Mucosa of descending colon (tissue), 3 donors: Measurements from ENCODE around the gene SYNPO. TPM values are rescaled to one million over a fixed set of nuclear protein-coding genes. Genes with fewer than 3 reads are reported as not detected.

Experiments used
- ATAC-seq: fragments of 200-7000 bp; cut with Tn5 transposase; one replicate; pipeline ENCODE4 v1.9.1; 2020; ENCODE audit warnings: mild to moderate bottlenecking, moderate library complexity
- DNase-seq, 3 donors: peaks; one replicate each; pipeline ENCODE4 v3.0.0-alpha.2; 2020
- H3K36me3 ChIP-seq: fragments of 200-600 bp; one replicate; pipeline ENCODE4 v1.8.0; 2021; ENCODE audit warnings: low read depth, mild to moderate bottlenecking
- H3K4me1 ChIP-seq: fragments of 200-600 bp; one replicate; pipeline ENCODE4 v1.8.0; 2021; ENCODE audit warnings: low read depth, mild to moderate bottlenecking
- H3K4me3 ChIP-seq: fragments of 200-600 bp; one replicate; pipeline ENCODE4 v1.8.0; 2021; ENCODE audit warnings: mild to moderate bottlenecking
- H3K9me3 ChIP-seq: fragments of 200-600 bp; one replicate; pipeline ENCODE4 v1.8.0; 2021; ENCODE audit warnings: mild to moderate bottlenecking
- intact Hi-C, 2 donors: fragments of 100-400 bp; cut with DNase I in 1 of 2; cut with micrococcal nuclease in 1 of 2; formaldehyde crosslinking; loops; one replicate each; pipeline versions ENCODE4 v1.11.0 to v1.11.1; 2022; cut with DNase I, micrococcal nuclease
- total RNA-seq, 3 donors: library from RNA; stranded (reverse); fragmentation: NEBNext Ultra II Directional in 2 of 3; extraction: Animal tissue kit (Norgen Biotek cat#: 25700) in 2 of 3; gene quantifications; one replicate each; pipeline versions ENCODE4 v1.2.1 to v1.2.4, GENCODE V29; 2021 to 2023
- TF ChIP-seq, protein P1 (sequence below): fragments of 200-600 bp; IDR thresholded peaks from one replicate; pipeline ENCODE4 v1.8.0; 2022; ENCODE audit warnings: antibody characterized with exemption, mild to moderate bottlenecking
- donor health status: DM: no; HTN: no; CAD: no; lungs with moderate emphysema.
- donor health status: DM: no; HTN: no; CAD: no.
- donor health status: DM: no; HTN: yes; CAD: no.

Gene SYNPO
- total RNA-seq, 3 donors from 2014 or later, result 62.9 to 73.6 (median 63.9) TPM

- peaks cover 11% of the 10 kb centered on the region for H3K4me1 ChIP-seq
- intact Hi-C loops, result no loop called here
- no peak overlapping the region for H3K4me3 ChIP-seq
- TF ChIP-seq, protein P1, sequence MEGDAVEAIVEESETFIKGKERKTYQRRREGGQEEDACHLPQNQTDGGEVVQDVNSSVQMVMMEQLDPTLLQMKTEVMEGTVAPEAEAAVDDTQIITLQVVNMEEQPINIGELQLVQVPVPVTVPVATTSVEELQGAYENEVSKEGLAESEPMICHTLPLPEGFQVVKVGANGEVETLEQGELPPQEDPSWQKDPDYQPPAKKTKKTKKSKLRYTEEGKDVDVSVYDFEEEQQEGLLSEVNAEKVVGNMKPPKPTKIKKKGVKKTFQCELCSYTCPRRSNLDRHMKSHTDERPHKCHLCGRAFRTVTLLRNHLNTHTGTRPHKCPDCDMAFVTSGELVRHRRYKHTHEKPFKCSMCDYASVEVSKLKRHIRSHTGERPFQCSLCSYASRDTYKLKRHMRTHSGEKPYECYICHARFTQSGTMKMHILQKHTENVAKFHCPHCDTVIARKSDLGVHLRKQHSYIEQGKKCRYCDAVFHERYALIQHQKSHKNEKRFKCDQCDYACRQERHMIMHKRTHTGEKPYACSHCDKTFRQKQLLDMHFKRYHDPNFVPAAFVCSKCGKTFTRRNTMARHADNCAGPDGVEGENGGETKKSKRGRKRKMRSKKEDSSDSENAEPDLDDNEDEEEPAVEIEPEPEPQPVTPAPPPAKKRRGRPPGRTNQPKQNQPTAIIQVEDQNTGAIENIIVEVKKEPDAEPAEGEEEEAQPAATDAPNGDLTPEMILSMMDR, result no peak
- ATAC-seq, result no peak
- no peak for DNase-seq
- no peaks in the 10 kb centered on the region for H3K9me3 ChIP-seq
- H3K36me3 ChIP-seq, result no peaks in the 10 kb centered on the region
These were observed 17.1 kb upstream of the SYNPO start for GRCh38 chr5:150623152-150623877.

DNA sequence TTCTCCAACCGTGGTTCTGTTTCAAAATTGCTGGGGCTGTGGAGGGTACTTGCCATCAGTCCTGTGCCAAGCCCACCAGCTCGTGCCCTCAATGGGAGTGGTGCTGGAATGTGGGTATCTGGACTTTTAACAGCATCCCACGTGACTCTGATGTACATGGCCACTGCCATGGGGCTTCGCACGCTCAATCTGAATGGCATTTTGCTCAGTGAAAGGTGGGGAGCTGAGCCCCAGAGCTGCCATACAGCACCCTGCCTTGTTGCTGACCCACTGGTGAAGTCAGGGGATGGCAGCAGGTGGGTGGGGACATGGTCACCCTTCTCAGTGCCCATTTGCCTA lies 16.6 kb upstream of the SYNPO start:
- intact Hi-C loops, result no loop called here
- Histone ChIP-seq H3K36me3 (no peaks in the 10 kb centered on the region), H3K4me3 (no peak overlapping the region), H3K9me3 (no peaks in the 10 kb centered on the region), H3K4me1 (peaks cover 11% of the 10 kb centered on the region)
- no peak for DNase-seq
- no peak for ATAC-seq
- TF ChIP-seq, protein P1, result no peak

DNA sequence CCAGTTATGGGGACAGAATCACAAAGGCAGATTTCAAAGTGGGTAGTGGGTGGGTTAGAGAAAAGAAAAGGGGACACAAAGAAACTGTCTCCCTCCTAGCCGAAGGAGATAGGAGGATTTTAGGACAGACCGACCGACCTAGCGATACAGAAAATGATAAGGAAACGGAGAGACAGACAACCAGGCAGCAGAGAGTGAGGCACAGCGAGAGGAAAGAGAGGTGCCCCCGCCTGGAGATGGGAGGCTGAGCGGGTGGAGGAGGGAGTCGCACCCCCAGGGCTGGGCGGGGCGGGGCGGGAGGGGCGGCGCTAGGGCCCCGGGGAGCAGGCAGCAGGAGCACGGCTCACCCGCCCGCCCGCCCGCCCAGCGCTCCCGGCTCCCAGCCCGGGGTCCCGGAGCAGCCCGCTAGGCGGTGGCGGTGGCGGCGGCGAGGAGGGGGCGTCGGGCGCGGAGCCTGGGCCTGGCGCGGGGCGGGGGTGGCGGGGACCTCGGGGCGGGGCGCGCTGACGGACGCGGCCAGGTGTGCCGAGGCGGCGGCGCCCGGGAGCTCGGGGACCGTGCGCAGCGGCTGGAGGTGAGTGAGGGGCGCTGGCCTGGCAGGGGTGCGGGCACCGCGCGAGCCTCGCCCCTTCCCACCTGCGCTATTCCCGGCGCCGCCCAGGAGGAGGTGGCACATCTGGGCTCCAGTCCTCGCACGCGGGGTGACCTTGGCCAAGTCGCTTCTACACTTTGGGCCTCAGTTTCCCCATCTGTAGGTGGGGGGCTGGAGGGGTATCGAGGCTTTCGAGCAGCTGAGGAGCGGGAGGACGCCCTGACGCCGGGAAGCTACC lies 15.9 kb upstream of the SYNPO start:
- ATAC-seq (peak; percentile 58), DNase-seq (peak in 2 of 3 donors; percentile 56 to 69)
- no peaks in the 10 kb centered on the region for H3K9me3 ChIP-seq
- H3K4me3 ChIP-seq, result peak overlapping the region; percentile 42
- peaks cover 11% of the 10 kb centered on the region for H3K4me1 ChIP-seq
- intact Hi-C loops, result no loop called here
- H3K36me3 ChIP-seq, result no peaks in the 10 kb centered on the region
- TF ChIP-seq, protein P1, result no peak

GRCh38 chr5:150625164-150625535 lies 15.3 kb upstream of the SYNPO start:
- H3K4me3 ChIP-seq, result peak overlapping the region; percentile 42
- no peaks in the 10 kb centered on the region for H3K9me3 ChIP-seq
- peak; percentile 31 for ATAC-seq
- peaks cover 11% of the 10 kb centered on the region for H3K4me1 ChIP-seq
- intact Hi-C loops, result no loop called here
- no peaks in the 10 kb centered on the region for H3K36me3 ChIP-seq
- peak in 2 of 3 donors; percentile 41 to 69 for DNase-seq
- TF ChIP-seq, protein P1, result no peak

DNA sequence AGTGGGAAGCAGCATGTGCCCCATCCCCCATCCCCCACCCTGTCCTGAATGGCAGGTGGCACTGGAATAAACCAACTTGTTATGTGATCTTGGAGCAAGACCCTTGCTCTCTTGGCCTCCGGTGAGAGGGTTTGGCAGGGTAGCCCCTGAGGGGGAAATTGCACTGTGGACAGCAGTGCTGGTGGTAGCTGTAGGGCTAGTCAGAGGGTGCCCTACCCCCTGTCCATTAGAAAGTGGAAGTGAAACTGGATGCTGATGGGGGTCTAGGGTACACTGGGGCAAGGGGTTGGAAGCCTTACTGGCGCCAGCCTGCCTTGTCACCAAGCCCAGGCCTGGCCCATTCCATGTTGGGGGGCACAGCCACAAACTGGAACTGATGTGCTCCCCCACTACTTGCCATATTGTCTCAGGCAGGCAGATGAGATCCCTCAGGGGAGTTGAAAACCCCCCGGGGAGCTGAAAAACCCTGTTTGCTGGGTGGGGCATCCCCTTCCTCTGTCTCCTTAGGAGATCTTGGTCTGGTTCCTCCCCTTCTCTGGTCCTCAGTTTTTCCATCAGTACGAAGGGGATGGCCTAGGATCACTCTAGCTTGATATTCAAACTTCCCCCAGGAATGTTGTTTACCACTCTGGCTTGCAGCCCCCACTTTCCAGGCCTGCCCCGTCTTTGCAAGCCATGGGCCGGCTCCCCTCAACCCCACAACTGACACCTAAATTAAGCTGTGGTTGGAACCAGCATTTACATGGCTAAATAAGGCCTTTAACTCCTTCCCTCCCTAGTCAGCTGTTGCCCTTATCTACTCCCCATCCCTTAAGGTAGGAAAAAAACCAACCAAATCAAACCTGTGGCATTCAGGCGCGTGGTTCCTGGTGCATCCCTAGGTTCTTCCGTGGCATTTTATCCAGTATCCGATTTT lies 14.4 kb upstream of the SYNPO start:
- H3K9me3 ChIP-seq, result no peaks in the 10 kb centered on the region
- H3K36me3 ChIP-seq, result no peaks in the 10 kb centered on the region
- DNase-seq (peak in 1 of 3 donors; percentile 41), ATAC-seq (peak; percentile 8)
- intact Hi-C loops, result no loop called here
- H3K4me3 ChIP-seq, result peak overlapping the region; percentile 42
- TF ChIP-seq, protein P1, result no peak
- H3K4me1 ChIP-seq, result peaks cover 11% of the 10 kb centered on the region
